HepG2 (cell line): ENCODE measurements around the gene OR13J1. TPM values are rescaled to one million over a fixed set of nuclear protein-coding genes. Genes with fewer than 3 reads are reported as not detected.
A peak's percentile ranks its signal among the peaks of the same experiment; 100 is the strongest.

ENCODE experiments used
- ATAC-seq: fragments of 200-7000 bp; cut with Tn5 transposase; 3 replicates; pipeline ENCODE4 v1.9.1; 2020; ENCODE audit warnings: mild to moderate bottlenecking, moderate library complexity
- BruUV-seq: library from RNA; stranded (reverse); fragments of 400-500 nt; replicated peaks from 2 replicates; lab custom pipeline; 2021; lab: Mats Ljungman, UMichigan
- CTCF ChIA-PET: fragments of 300-600 bp; formaldehyde crosslinking; extraction: SDS; loops from one replicate; lab custom pipeline; 2021; ENCODE audit warnings: low total read pairs, inconsistent platforms, low intra/inter-chr PET ratio; lab: Yijun Ruan, JAX
- POLR2A ChIA-PET: fragments of 350-600 bp; sonication (Branson Sonifier 250); formaldehyde crosslinking; loops from one replicate; lab custom pipeline; 2020; ENCODE audit warnings: antibody characterized with exemption, inconsistent platforms; lab: Yijun Ruan, JAX
- DNase-seq: peaks from one replicate; pipeline ENCODE4 v3.0.0-alpha.2; 2015; ENCODE audit warnings: low spot score
- FAIRE-seq: peaks from 3 replicates; lab custom pipeline; 2011; peaks lifted over from hg19 to GRCh38; lab: Jason Lieb, UNC
- H2AFZ ChIP-seq: one replicate; pipeline ENCODE4 v1.6.1; 2011; ENCODE audit warnings: low read length, inconsistent platforms
- H3K27ac ChIP-seq: fragments of 300-600 bp; 3 replicates; pipeline ENCODE4 v1.8.0; 2011; ENCODE audit warnings: mixed run types, mild to moderate bottlenecking, mixed read lengths, low read length, inconsistent platforms; ENCODE audit not compliant: insufficient read depth; ENCODE audit errors: extremely low read length
- H3K27me3 ChIP-seq, 2 experiments: fragments of 200-600 bp in 1 of 2; 2 replicates in 1 of 2; 3 replicates in 1 of 2; pipeline versions ENCODE4 v1.6.0 to v1.8.0; 2011; ENCODE audit warnings: low read length in 2 of 2, mild to moderate bottlenecking in 2 of 2, moderate library complexity in 2 of 2, inconsistent platforms in 1 of 2; ENCODE audit not compliant: insufficient read depth in 2 of 2, control insufficient read depth in 1 of 2
- H3K36me3 ChIP-seq, 2 experiments: fragments of 200-600 bp in 1 of 2; replicated peaks in 1 of 2; 2 replicates in 1 of 2; 3 replicates in 1 of 2; pipeline versions ENCODE4 v1.5.1 to v1.8.0; 2011; ENCODE audit warnings: low read length in 2 of 2, inconsistent platforms in 1 of 2; ENCODE audit not compliant: insufficient read depth in 2 of 2, control insufficient read depth in 1 of 2
- H3K4me1 ChIP-seq: 2 replicates; pipeline ENCODE4 v1.5.1; 2012; ENCODE audit warnings: low read length, inconsistent platforms; ENCODE audit not compliant: insufficient read depth
- H3K4me2 ChIP-seq: 2 replicates; pipeline ENCODE4 v1.6.0; 2011; ENCODE audit warnings: low read depth, low read length, inconsistent platforms
- H3K4me3 ChIP-seq, 3 experiments: fragments of 200-600 bp in 1 of 3; sonication (generic), shearing (Covaris generic) in 1 of 3; replicated peaks in 1 of 3; 2 replicates each; pipeline ENCODE4 v1.5.1; 2011 to 2016; ENCODE audit warnings: low read length in 3 of 3, inconsistent platforms in 2 of 3, low read depth in 2 of 3, mild to moderate bottlenecking in 2 of 3, control low read depth in 1 of 3, mixed read lengths in 1 of 3; ENCODE audit not compliant: insufficient read depth in 1 of 3
- H3K79me2 ChIP-seq: one replicate; pipeline ENCODE4 v1.6.1; 2011; ENCODE audit warnings: low read length, inconsistent platforms; ENCODE audit not compliant: insufficient read depth
- H3K9ac ChIP-seq: 2 replicates; pipeline ENCODE4 v1.6.0; 2011; ENCODE audit warnings: mild to moderate bottlenecking, low read depth, low read length, inconsistent platforms; ENCODE audit not compliant: insufficient read depth
- H3K9me3 ChIP-seq: 2 replicates; pipeline ENCODE4 v1.5.1; 2012; ENCODE audit warnings: mild to moderate bottlenecking, low read length
- H4K20me1 ChIP-seq: 2 replicates; pipeline ENCODE4 v1.6.0; 2011; ENCODE audit warnings: inconsistent platforms, mild to moderate bottlenecking, low read length, moderate library complexity; ENCODE audit not compliant: insufficient read depth
- ATAD3A ChIP-seq: sonication (generic); formaldehyde crosslinking; IDR thresholded peaks from 2 replicates; pipeline ENCODE4 v1.4.0; 2020; ENCODE audit warnings: missing genetic modification reagents
- BORCS8-MEF2B ChIP-seq: sonication (generic); formaldehyde crosslinking; IDR thresholded peaks from 2 replicates; pipeline ENCODE4 v1.8.0; 2022; ENCODE audit warnings: mild to moderate bottlenecking, missing genetic modification reagents
- BRCA1 ChIP-seq: sonication (generic); formaldehyde crosslinking; IDR thresholded peaks from 2 replicates; pipeline ENCODE4 v1.4.0; 2020; ENCODE audit warnings: missing genetic modification reagents
- FOXC1 ChIP-seq: sonication (generic); formaldehyde crosslinking; IDR thresholded peaks from 2 replicates; pipeline ENCODE4 v1.8.0; 2022; ENCODE audit warnings: mild to moderate bottlenecking, missing genetic modification reagents, borderline replicate concordance
- FOXO4 ChIP-seq: sonication (generic); formaldehyde crosslinking; conservative IDR thresholded peaks from 2 replicates; pipeline ENCODE4 v1.8.1; 2023; ENCODE audit warnings: missing genetic modification reagents
- GABPB1 ChIP-seq: IDR thresholded peaks from 2 replicates; pipeline ENCODE4 v1.6.1; 2016; ENCODE audit warnings: mild to moderate bottlenecking, missing genetic modification reagents, moderate library complexity, missing compliant biosample characterization
- HNRNPL ChIP-seq: fragments of 200-400 bp; formaldehyde crosslinking; IDR thresholded peaks from 2 replicates; pipeline ENCODE4 v1.6.1; 2017; ENCODE audit warnings: mild to moderate bottlenecking, low read depth, low read length
- KDM2A ChIP-seq: sonication (generic); formaldehyde crosslinking; IDR thresholded peaks from 2 replicates; pipeline ENCODE4 v1.4.0; 2020; ENCODE audit warnings: low read depth, missing genetic modification reagents, borderline replicate concordance
- LCORL ChIP-seq, 2 experiments: fragments of 450-650 bp in 1 of 2; sonication (generic) in 1 of 2; formaldehyde crosslinking in 1 of 2; IDR thresholded peaks; 2 replicates each; pipeline versions ENCODE4 v1.5.0 to v1.6.1; 2017 to 2020; ENCODE audit warnings: antibody characterized with exemption in 1 of 2, missing genetic modification reagents in 1 of 2
- NR2C2 ChIP-seq: sonication (generic); formaldehyde crosslinking; IDR thresholded peaks from 2 replicates; pipeline ENCODE4 v1.4.0; 2020; ENCODE audit warnings: missing genetic modification reagents, mild to moderate bottlenecking, moderate library complexity, borderline replicate concordance
- RBM22 ChIP-seq: fragments of 200-400 bp; formaldehyde crosslinking; optimal IDR thresholded peaks from 2 replicates; pipeline ENCODE3; 2017; ENCODE audit warnings: mild to moderate bottlenecking, low read length, moderate library complexity
- RFXAP ChIP-seq: sonication (generic); formaldehyde crosslinking; IDR thresholded peaks from 2 replicates; pipeline ENCODE4 v1.4.0; 2020; ENCODE audit warnings: missing genetic modification reagents, borderline replicate concordance
- SRSF1 ChIP-seq: fragments of 200-400 bp; formaldehyde crosslinking; optimal IDR thresholded peaks from 2 replicates; pipeline ENCODE3; 2017; ENCODE audit warnings: mild to moderate bottlenecking, low read depth, low read length, moderate library complexity
- TAF15 ChIP-seq: fragments of 200-400 bp; formaldehyde crosslinking; IDR thresholded peaks from one replicate; pipeline ENCODE4 v1.6.1; 2018; ENCODE audit warnings: mild to moderate bottlenecking, low read depth, low read length; ENCODE audit not compliant: poor library complexity, severe bottlenecking
- TBL1XR1 ChIP-seq: fragments of 150-350 bp; IDR thresholded peaks from 2 replicates; pipeline ENCODE4 v1.6.1; 2014; ENCODE audit warnings: borderline replicate concordance, low read length; ENCODE audit not compliant: partially characterized antibody
- TOPORS ChIP-seq: sonication (generic); formaldehyde crosslinking; IDR thresholded peaks from 2 replicates; pipeline ENCODE4 v1.8.0; 2023; ENCODE audit warnings: mild to moderate bottlenecking, missing genetic modification reagents
- UBTF ChIP-seq: sonication (generic); formaldehyde crosslinking; IDR thresholded peaks from 2 replicates; pipeline ENCODE4 v1.4.0; 2020; ENCODE audit warnings: mild to moderate bottlenecking, missing genetic modification reagents
- ZMYM4 ChIP-seq: sonication (generic); formaldehyde crosslinking; IDR thresholded peaks from 2 replicates; pipeline ENCODE4 v1.8.1; 2023; ENCODE audit warnings: mild to moderate bottlenecking, missing genetic modification reagents
- ZNF124 ChIP-seq: sonication (generic); formaldehyde crosslinking; IDR thresholded peaks from 2 replicates; pipeline ENCODE4 v1.4.0; 2020; ENCODE audit warnings: missing genetic modification reagents
- ZNF350 ChIP-seq: sonication (generic); formaldehyde crosslinking; IDR thresholded peaks from 2 replicates; pipeline ENCODE4 v1.4.0; 2020; ENCODE audit warnings: mild to moderate bottlenecking, low read depth, missing genetic modification reagents, borderline replicate concordance
- ZNF589 ChIP-seq: sonication (generic); formaldehyde crosslinking; conservative IDR thresholded peaks from 2 replicates; pipeline ENCODE4 v1.8.0; 2022; ENCODE audit warnings: mild to moderate bottlenecking, moderate library complexity, missing genetic modification reagents
- ZSCAN21 ChIP-seq: sonication (generic); formaldehyde crosslinking; IDR thresholded peaks from 2 replicates; pipeline ENCODE4 v1.8.0; 2022; ENCODE audit warnings: mild to moderate bottlenecking, missing genetic modification reagents, moderate library complexity, borderline replicate concordance
- WGBS: methylation state at CpG from one replicate; pipeline ENCODE4 v1.1.6; 2017; ENCODE audit warnings: low lambda C conversion rate; 5-methylcytosine and 5-hydroxymethylcytosine counted together
- in situ Hi-C: cut with HindIII; loops from 2 replicates; pipeline ENCODE4 v1.10.0; 2017; ENCODE audit warnings: low pct_unique_long_range_greater_than_20kb; ENCODE audit not compliant: extremely low pct_ligation_motif_present
- intact Hi-C: fragments of 100-400 bp; cut with micrococcal nuclease; formaldehyde crosslinking; loops from one replicate; pipeline ENCODE4 v1.10.0; 2022; ENCODE audit not compliant: unreplicated experiment
- polyA plus RNA-seq, 8 experiments: library from polyadenylated mRNA; depleted of rRNA in 3 of 8; stranded (reverse) in 7 of 8; unstranded in 1 of 8; fragments of >200 nt; fragmentation: Illumina TruSeq in 4 of 8; extraction: Trizol in 4 of 8; gene quantifications; 2 replicates each; pipeline versions ENCODE4 v1.2.1 to v1.2.3, GENCODE V29; 2011 to 2016; ENCODE audit warnings: low read depth in 4 of 8, missing spikeins in 1 of 8, mixed read lengths in 1 of 8; ENCODE audit not compliant: insufficient read depth in 1 of 8
- total RNA-seq, 5 experiments: library from RNA; depleted of rRNA; stranded (reverse); fragments of >200 nt; fragmentation: Illumina TruSeq; extraction: Trizol; gene quantifications; 2 replicates each; pipeline ENCODE4 v1.2.3, GENCODE V29; 2016; ENCODE audit warnings: low read depth in 1 of 5

OR13J1 gene
- total and polyA plus RNA-seq, 2 of the 13 experiments (the other 11 are each of a cell fraction or from before 2014, with no cell fraction given): not detected

- intact Hi-C loops: loop anchor here (1.0 to 5.0 kb wide), 2 partner anchors 13 to 96 kb away; partner anchors contain the start of genes CREB3, HINT2 and TLN1
- no peak for FAIRE-seq
- Histone ChIP-seq H3K36me3 (no peaks in the 10 kb centered on the region), H3K9ac (peak within 1 kb of the TSS; percentile 58), H3K27me3 (no peaks in the 10 kb centered on the region), H3K4me1 (peaks cover 40% of the 10 kb centered on the region), H3K4me3 (peak within 1 kb of the TSS; percentile 61 to 81 (median 73)), H2AFZ (no peak within 1 kb of the TSS), H3K9me3 (no peaks in the 10 kb centered on the region), H3K79me2 (no peaks in the 10 kb centered on the region), H3K4me2 (peak within 1 kb of the TSS; percentile 90), H3K27ac (peak within 1 kb of the TSS; percentile 44), H4K20me1 (no peaks in the 10 kb centered on the region)
- ATAC-seq: no peak
- WGBS: 0% methylated on average over 14 of the region's 21 CpGs
- ChIA-PET CTCF (no interaction called here), POLR2A (interaction anchor here (0.6 to 2.3 kb wide), 5 partner anchors 15 to 139 kb away, joined by 3 to 15 read pairs (median 3); partner anchors contain the start of genes HINT2 and TPM2)
- BruUV-seq: no TSS peak
- in situ Hi-C loops: loop anchor here (5.0 kb wide), 1 partner anchor 54 kb away; no protein-coding TSS in a partner anchor
- DNase-seq: no peak
- TF ChIP-seq ZNF124 (CRISPR knock-in tag) (no peak), ZNF589 (CRISPR knock-in tag) (no peak), BORCS8-MEF2B (CRISPR knock-in tag) (0 out of 2 replicates have a peak, but pooled peaks have one; percentile 37), ZMYM4 (CRISPR knock-in tag) (peak; percentile 10; the same call in 1 of the 2 replicates), FOXO4 (CRISPR knock-in tag) (no peak), TBL1XR1 (no peak), GABPB1 (CRISPR knock-in tag) (no peak), RFXAP (0 out of 2 replicates have a peak, but pooled peaks have one; percentile 9), TAF15 (no peak), TOPORS (CRISPR knock-in tag) (0 out of 2 replicates have a peak, but pooled peaks have one; percentile 19), KDM2A (CRISPR knock-in tag) (peak; percentile 47; the same call in 1 of the 2 replicates), FOXC1 (CRISPR knock-in tag) (0 out of 2 replicates have a peak, but pooled peaks have one; percentile 21), SRSF1 (peak; percentile 65), RBM22 (peak; percentile 54), HNRNPL (no peak), ATAD3A (CRISPR knock-in tag) (no peak), LCORL (IDR thresholded peaks at IDR 0.05) (no peak), LCORL (CRISPR knock-in tag; IDR thresholded peaks at IDR 0.05) (0 out of 2 replicates have a peak, but pooled peaks have one; percentile 23), NR2C2 (CRISPR knock-in tag) (no peak), BRCA1 (CRISPR knock-in tag) (no peak), ZSCAN21 (CRISPR knock-in tag) (peak; percentile 45; the same call in 1 of the 2 replicates), UBTF (0 out of 2 replicates have a peak, but pooled peaks have one; percentile 23), ZNF350 (CRISPR knock-in tag) (0 out of 2 replicates have a peak, but pooled peaks have one; percentile 22)
Measured at GRCh38 chr9:35828716-35829083, 41.5 kb downstream of the OR13J1 start, which contains the start of gene FAM221B. FAM221B (minus strand) TSS chr9:35828732; CDS start chr9:35826161, 2,571 bp downstream.
